ENCODE results near the gene ECE2. TPM values are rescaled to one million over a fixed set of nuclear protein-coding genes. Genes with fewer than 3 reads are reported as not detected.
A peak's percentile ranks its signal among the peaks of the same experiment; 100 is the strongest.

Gene ECE2
- total RNA-seq, 1 donor from 2014 or later, result not detected

DNA sequence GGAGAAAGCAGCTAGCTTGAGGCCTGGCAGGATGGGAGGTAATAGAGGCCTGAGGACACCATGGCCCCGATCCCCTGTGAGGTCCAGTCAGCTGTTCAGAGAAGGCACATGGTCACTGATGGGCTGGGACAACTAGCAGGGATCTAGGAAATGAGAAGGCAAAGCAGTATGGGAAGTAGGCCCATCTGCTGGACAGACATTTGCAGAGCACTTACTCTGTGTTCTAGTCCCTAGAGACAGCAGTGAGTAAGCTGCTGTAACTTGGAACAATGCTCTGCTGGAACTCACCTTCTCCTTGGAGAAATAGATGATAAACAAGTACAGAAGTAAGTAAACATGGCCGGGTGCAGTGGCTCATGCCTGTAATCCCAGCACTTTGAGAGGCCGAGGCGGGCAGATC is 7.1 kb downstream of the ECE2 start:
- no peaks in the 10 kb centered on the region for H3K36me3 Mint-ChIP-seq (ENCODE audit: insufficient read depth)
- peaks cover 40% of the 10 kb centered on the region for H3K27me3 Mint-ChIP-seq
- no peak overlapping the region for H3K27ac Mint-ChIP-seq
- TF ChIP-seq, protein P1, sequence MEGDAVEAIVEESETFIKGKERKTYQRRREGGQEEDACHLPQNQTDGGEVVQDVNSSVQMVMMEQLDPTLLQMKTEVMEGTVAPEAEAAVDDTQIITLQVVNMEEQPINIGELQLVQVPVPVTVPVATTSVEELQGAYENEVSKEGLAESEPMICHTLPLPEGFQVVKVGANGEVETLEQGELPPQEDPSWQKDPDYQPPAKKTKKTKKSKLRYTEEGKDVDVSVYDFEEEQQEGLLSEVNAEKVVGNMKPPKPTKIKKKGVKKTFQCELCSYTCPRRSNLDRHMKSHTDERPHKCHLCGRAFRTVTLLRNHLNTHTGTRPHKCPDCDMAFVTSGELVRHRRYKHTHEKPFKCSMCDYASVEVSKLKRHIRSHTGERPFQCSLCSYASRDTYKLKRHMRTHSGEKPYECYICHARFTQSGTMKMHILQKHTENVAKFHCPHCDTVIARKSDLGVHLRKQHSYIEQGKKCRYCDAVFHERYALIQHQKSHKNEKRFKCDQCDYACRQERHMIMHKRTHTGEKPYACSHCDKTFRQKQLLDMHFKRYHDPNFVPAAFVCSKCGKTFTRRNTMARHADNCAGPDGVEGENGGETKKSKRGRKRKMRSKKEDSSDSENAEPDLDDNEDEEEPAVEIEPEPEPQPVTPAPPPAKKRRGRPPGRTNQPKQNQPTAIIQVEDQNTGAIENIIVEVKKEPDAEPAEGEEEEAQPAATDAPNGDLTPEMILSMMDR (IDR thresholded peaks at IDR 0.05; ENCODE audit: unreplicated experiment), result no peak
- no peaks in the 10 kb centered on the region for H3K4me1 Mint-ChIP-seq (ENCODE audit: low read depth)
- H3K4me3 Mint-ChIP-seq (ENCODE audit: low read depth), result no peak overlapping the region
- no peaks in the 10 kb centered on the region for H3K9me3 Mint-ChIP-seq (ENCODE audit: low read depth)
- no peak for DNase-seq (ENCODE audit: low spot score, unreplicated experiment)

DNA sequence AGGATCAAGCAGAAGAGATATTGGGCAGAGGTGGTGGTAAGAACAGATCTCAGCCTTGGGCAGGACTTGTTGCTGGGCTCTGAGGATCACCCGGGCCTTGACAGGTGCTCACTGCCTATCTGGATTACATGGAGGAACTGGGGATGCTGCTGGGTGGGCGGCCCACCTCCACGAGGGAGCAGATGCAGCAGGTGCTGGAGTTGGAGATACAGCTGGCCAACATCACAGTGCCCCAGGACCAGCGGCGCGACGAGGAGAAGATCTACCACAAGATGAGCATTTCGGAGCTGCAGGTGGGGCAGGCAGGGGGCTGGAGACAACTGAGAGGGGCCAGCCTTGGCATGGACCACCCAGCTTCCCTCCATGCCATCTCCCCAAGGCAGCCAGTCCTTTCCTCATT is 7.9 kb downstream of the ECE2 start:
- no peak overlapping the region for H3K27ac Mint-ChIP-seq
- H3K4me3 Mint-ChIP-seq (ENCODE audit: low read depth), result no peak overlapping the region
- peaks cover 39% of the 10 kb centered on the region for H3K27me3 Mint-ChIP-seq
- H3K9me3 Mint-ChIP-seq (ENCODE audit: low read depth), result no peaks in the 10 kb centered on the region
- TF ChIP-seq, protein P1 (IDR thresholded peaks at IDR 0.05; ENCODE audit: unreplicated experiment), result no peak
- no peak for DNase-seq (ENCODE audit: low spot score, unreplicated experiment)
- no peaks in the 10 kb centered on the region for H3K4me1 Mint-ChIP-seq (ENCODE audit: low read depth)
- H3K36me3 Mint-ChIP-seq (ENCODE audit: insufficient read depth), result no peaks in the 10 kb centered on the region

DNA sequence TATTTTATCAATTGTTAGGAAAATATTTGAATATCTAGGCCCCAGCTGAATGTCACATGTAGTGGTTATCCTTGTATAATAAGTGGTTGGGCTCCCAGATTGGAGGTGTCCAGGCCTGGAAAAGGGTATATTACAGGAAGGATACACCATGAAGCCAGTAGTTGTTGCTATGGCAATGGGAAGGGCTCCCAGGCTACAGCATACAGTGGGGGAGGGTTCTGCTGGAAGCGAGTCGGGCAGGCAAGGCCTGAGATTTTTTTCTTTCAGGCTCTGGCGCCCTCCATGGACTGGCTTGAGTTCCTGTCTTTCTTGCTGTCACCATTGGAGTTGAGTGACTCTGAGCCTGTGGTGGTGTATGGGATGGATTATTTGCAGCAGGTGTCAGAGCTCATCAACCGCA is 8.9 kb downstream of the ECE2 start:
- no peaks in the 10 kb centered on the region for H3K4me1 Mint-ChIP-seq (ENCODE audit: low read depth)
- H3K4me3 Mint-ChIP-seq (ENCODE audit: low read depth), result no peak overlapping the region
- H3K9me3 Mint-ChIP-seq (ENCODE audit: low read depth), result no peaks in the 10 kb centered on the region
- H3K27me3 Mint-ChIP-seq, result peaks cover 40% of the 10 kb centered on the region
- DNase-seq (ENCODE audit: low spot score, unreplicated experiment), result no peak
- H3K27ac Mint-ChIP-seq, result no peak overlapping the region
- no peaks in the 10 kb centered on the region for H3K36me3 Mint-ChIP-seq (ENCODE audit: insufficient read depth)
- TF ChIP-seq, protein P1 (IDR thresholded peaks at IDR 0.05; ENCODE audit: unreplicated experiment), result peak; percentile 42

DNA sequence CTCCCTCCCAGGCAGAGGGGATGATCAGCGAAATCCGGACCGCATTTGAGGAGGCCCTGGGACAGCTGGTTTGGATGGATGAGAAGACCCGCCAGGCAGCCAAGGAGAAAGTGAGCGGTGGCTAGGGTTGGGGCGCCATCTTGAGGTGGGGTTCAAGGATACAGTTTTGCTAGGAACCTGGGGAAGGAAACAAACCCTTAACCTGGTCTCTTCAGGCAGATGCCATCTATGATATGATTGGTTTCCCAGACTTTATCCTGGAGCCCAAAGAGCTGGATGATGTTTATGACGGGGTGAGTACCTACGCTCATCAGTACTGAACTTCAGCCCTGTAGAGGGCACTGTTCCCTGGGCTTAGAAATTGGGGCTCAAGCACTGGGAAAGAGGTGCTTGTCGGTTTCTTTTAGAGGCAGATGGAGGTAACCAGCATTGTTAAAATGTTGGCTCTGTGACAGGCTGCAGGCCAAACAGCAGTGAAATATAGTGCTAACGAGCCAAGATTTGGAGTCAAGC is 13.7 kb downstream of the ECE2 start:
- Mint-ChIP-seq H3K27me3 (peaks cover 36% of the 10 kb centered on the region), H3K4me1 (ENCODE audit: low read depth) (no peaks in the 10 kb centered on the region), H3K4me3 (ENCODE audit: low read depth) (no peak overlapping the region), H3K36me3 (ENCODE audit: insufficient read depth) (no peaks in the 10 kb centered on the region), H3K9me3 (ENCODE audit: low read depth) (no peaks in the 10 kb centered on the region), H3K27ac (no peak overlapping the region)
- TF ChIP-seq, protein P1 (IDR thresholded peaks at IDR 0.05; ENCODE audit: unreplicated experiment), result peak; percentile 60
- DNase-seq (ENCODE audit: low spot score, unreplicated experiment), result peak; percentile 23

DNA sequence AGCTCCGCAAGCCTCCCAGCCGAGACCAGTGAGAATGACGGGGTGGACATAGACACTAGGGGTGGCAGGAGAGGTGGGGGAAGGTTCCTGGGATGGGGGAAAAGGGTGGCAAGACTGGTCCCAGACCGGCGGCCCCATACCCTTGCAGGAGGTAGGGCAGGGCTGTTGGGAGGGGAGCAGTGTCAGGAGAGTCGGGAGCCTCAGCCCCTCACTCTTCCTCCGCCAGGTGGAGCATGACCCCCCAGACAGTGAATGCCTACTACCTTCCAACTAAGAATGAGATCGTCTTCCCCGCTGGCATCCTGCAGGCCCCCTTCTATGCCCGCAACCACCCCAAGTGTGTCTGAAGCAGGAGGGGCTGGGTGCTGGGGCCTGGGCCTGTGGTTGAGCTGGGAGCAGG is 14.5 kb downstream of the ECE2 start:
- H3K27ac Mint-ChIP-seq, result no peak overlapping the region
- H3K4me1 Mint-ChIP-seq (ENCODE audit: low read depth), result no peaks in the 10 kb centered on the region
- no peaks in the 10 kb centered on the region for H3K9me3 Mint-ChIP-seq (ENCODE audit: low read depth)
- no peak overlapping the region for H3K4me3 Mint-ChIP-seq (ENCODE audit: low read depth)
- TF ChIP-seq, protein P1 (IDR thresholded peaks at IDR 0.05; ENCODE audit: unreplicated experiment), result no peak
- no peak for DNase-seq (ENCODE audit: low spot score, unreplicated experiment)
- H3K27me3 Mint-ChIP-seq, result peaks cover 38% of the 10 kb centered on the region
- no peaks in the 10 kb centered on the region for H3K36me3 Mint-ChIP-seq (ENCODE audit: insufficient read depth)

Measured in progenitor cell of endocrine pancreas (in vitro differentiated cells).